COLO829 (cell line): ENCODE results near the gene ZNF575.
A peak's percentile ranks its signal among the peaks of the same experiment; 100 is the strongest.
"Not testable (repeated sequence)": the region's sequence is repeated elsewhere in the genome, so short reads cannot be mapped to it uniquely, and the experiment has no call there.

Experiments used
- DNase-seq: peaks from one replicate; pipeline ENCODE4 v3.0.0; 2012; ENCODE audit warnings: low spot score

Gene ZNF575

GRCh38 chr19:43541920-43542650, 9.1 kb downstream of the ZNF575 start:
- DNase-seq = no peak

DNA sequence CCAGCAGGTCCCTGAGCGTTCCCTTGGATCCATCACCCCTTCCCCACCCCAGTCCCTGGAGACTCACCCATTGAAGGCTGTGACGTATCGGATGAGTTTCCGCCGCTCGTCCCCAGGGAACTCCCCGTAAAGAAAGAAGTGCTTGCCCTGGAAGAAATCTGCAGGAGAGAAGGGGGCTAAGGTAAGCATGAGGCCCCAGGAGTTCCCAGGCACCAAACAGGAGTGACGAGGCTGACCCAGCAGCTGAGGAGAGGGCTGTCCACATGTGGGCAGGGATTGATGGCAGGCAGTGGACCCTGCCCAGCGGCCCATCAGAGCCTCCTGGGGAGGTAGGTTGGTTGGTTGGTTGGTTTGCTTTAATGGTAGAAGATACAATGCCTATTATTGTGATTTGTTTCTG, 11.1 kb downstream of the ZNF575 start:
- no peak for DNase-seq

- no peak for DNase-seq
Measured at GRCh38 chr19:43545276-43545675, 12.3 kb downstream of the ZNF575 start.

DNA sequence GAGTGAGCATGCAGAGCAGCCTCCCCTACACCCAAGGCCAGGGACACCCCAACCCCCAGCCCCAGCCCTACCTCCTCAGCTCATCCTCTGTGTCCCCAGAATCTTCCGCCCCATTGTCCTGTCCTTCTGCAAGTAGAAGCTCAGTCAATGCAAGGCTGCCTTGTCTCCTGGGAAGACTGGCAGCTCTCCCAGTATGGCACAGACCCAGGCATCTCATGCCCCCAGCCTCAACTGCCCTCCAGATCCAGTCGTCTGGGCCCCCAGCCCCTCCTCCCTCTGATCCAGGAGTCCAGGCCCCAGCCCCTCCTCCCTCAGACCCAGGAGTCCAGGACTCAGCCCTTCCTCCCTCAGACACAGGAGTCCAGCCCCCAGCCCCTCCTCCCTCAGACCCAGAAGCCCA, 13.0 kb downstream of the ZNF575 start:
- DNase-seq = no peak

DNA sequence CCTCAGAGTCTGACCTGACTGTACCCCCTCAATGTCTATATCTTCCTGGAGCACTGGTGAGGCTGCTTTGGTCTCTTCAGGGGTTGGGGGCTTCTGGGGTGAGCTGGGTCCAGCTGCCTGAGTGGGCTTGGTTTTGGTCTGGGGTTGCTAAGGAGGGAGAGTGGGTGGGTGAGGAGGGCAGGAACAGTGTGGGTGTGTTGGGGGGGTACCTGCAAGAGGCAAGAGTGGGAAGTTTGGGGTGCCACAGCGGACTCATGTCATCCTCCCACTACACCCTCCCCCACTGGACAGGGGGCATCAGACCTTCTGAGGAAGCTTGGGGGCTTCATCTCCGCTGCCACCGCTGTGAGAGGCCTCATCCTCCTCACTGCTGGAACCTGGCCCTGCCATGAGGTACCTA, 13.6 kb downstream of the ZNF575 start:
- no peak for DNase-seq

- DNase-seq = not testable (repeated sequence)
Measured at GRCh38 chr19:43547926-43548325, 14.9 kb downstream of the ZNF575 start.

DNA sequence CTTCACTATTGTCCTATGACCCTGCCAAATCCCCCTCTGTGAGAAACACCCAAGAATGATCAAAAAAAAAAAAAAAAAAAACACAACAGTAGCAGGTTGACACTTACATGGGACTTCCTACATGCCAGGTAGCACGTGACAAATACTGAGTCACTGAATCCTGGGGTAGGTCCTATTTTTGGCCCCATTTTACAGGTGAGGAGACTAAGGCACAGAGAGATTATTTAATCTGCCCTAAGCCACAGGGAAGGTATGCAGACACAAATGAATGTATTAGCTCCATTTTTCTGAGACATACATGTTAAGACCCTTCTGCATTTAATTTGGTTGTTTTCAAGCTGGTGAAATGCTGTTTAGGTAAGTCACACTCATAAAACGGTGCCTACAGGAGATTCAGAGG, 15.7 kb downstream of the ZNF575 start:
- DNase-seq = no peak

GRCh38 chr19:43551399-43552197, 18.6 kb downstream of the ZNF575 start:
- DNase-seq = no peak

DNA sequence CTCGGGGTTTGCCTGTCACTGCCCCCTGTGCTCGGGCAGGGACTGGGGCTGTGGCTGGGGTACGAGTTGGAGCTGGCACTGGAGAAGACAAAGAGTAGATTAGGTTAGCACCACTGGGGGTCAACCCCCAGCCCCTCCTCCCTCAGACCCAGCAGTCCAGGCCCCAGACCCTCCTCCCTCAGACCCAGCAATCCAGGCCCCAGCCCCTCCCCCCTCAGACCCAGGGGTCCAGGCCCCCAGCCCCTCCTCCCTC, 19.1 kb downstream of the ZNF575 start:
- DNase-seq = no peak

DNA sequence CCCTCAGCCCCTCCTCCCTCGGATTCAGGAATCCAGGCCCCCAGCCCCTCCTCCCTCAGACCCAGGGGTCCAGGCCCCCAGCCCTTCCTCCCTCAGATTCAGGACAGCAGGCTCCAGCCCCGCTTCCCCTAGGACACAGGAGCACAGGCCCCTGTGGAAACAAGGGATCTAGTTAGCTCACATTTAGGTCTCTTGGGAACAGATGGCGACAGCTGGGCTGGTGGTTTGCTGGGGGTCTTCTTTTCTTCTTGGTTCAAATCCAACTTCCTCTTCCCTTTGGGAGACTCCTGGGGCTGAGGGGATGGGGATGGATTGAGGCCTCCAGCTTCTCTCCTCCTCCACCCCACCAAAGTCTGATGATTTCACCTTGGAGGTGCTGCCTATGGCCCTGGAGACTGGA, 19.6 kb downstream of the ZNF575 start:
- no peak for DNase-seq

DNA sequence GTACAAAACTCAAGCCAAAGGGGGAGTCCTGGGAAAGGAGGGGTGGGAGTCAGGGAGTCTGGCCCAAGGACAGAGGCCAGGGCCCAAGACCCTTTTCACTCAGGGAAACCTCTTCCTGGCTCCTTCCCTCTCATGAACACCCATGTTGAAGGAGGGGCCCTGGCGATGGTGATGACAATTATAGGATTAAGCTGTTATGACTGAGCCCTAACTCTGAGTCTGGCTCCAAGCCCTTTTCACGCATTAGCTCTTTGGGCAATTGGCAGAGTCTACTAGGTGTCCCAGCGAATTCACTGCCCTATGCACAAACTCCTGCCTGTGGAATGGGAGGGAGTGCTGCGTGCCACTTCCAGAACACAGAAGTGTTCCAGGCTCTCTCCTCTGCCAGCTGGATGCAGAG, 20.7 kb downstream of the ZNF575 start:
- DNase-seq = no peak

- no peak for DNase-seq
Measured at GRCh38 chr19:43554317-43554895, 21.4 kb downstream of the ZNF575 start.

GRCh38 chr19:43555185-43555770, 22.3 kb downstream of the ZNF575 start:
- DNase-seq = peak; percentile 51

DNA sequence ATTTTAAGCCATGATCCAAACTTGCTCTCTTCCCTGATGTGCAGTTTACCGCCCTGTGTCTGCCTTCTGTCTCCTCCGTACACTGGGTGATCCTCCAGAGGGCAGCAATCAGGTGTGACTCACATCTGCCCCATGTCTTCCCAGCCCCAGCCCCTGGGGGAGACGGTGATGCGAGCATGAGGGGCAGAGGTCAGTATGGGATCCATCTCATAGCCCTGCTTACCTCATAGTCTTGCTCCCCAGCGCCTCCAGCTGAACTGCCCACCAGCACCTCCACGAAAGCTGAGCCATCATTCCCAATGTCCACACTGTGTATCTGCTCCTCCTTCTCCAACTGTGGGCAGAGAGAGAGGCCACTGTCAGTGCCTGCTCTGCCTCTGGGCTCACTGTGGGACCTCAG, 27.7 kb downstream of the ZNF575 start:
- DNase-seq = no peak

GRCh38 chr19:43561139-43561970, 28.4 kb downstream of the ZNF575 start:
- no peak for DNase-seq

DNA sequence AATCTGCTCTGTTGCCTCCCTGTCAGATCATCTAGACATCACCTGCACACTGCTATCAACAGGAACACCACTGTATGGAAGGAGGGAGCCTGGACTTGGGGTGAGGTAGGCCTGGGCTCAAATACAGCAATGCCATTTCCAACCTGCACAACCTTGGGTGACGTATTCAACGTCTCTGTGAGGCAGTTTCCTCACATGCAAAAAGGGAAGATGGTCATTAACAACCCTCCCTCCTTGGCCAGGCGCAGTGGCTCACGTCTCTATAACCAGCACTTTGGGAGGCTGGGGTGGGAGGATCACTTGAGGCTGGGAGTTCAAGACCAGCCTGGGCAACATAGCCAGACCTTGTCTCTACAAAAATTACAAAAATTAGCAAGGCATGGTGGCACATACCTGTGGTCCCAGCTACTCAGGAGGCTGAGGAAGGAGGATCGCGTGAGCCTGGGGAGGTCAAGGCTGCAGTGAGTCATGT, 29.3 kb downstream of the ZNF575 start:
- DNase-seq = no peak

GRCh38 chr19:43562698-43563241, 29.8 kb downstream of the ZNF575 start:
- peak; percentile 50 for DNase-seq

GRCh38 chr19:43563816-43564457, 30.9 kb downstream of the ZNF575 start:
- no peak for DNase-seq

DNA sequence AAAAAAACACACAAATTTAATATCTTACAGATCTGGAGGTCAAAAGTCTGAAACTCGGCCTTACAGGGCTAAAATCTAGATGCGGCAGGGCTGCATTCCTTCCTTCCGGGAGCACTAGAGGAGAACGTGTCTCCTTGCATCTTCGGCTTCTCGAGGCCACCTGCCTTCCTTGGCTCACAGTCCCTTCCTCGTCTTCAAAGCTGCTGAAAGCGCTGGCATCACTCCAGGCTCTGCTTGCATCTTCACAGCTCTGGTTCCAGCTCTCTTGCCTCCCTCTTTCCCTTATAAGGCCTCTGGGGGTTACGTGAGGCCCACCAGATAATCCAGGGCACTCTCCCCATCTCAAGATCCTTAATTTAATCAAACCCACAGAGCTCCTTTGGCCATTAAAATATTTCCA, 31.8 kb downstream of the ZNF575 start:
- DNase-seq = no peak

- no peak for DNase-seq
Measured at GRCh38 chr19:43569657-43570056, 36.7 kb downstream of the ZNF575 start.

- no peak for DNase-seq
Measured at GRCh38 chr19:43570174-43570791, 37.3 kb downstream of the ZNF575 start.
